ENCODE measurements around the gene IL17RD.
"Not testable (repeated sequence)": the region's sequence is repeated elsewhere in the genome, so short reads cannot be mapped to it uniquely, and the experiment has no call there.

The IL17RD gene

GRCh38 chr3:57088503-57088902, 76.7 kb downstream of the IL17RD start:
- DNase-seq (ENCODE audit: low read depth) = no peak
- TF ChIP-seq, protein P1, sequence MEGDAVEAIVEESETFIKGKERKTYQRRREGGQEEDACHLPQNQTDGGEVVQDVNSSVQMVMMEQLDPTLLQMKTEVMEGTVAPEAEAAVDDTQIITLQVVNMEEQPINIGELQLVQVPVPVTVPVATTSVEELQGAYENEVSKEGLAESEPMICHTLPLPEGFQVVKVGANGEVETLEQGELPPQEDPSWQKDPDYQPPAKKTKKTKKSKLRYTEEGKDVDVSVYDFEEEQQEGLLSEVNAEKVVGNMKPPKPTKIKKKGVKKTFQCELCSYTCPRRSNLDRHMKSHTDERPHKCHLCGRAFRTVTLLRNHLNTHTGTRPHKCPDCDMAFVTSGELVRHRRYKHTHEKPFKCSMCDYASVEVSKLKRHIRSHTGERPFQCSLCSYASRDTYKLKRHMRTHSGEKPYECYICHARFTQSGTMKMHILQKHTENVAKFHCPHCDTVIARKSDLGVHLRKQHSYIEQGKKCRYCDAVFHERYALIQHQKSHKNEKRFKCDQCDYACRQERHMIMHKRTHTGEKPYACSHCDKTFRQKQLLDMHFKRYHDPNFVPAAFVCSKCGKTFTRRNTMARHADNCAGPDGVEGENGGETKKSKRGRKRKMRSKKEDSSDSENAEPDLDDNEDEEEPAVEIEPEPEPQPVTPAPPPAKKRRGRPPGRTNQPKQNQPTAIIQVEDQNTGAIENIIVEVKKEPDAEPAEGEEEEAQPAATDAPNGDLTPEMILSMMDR (IDR thresholded peaks at IDR 0.05; ENCODE audit: control insufficient read depth, extremely low read depth, insufficient read depth) = no peak
- no peak overlapping the region for H3K4me3 ChIP-seq (ENCODE audit: low read depth, low read length)

DNA sequence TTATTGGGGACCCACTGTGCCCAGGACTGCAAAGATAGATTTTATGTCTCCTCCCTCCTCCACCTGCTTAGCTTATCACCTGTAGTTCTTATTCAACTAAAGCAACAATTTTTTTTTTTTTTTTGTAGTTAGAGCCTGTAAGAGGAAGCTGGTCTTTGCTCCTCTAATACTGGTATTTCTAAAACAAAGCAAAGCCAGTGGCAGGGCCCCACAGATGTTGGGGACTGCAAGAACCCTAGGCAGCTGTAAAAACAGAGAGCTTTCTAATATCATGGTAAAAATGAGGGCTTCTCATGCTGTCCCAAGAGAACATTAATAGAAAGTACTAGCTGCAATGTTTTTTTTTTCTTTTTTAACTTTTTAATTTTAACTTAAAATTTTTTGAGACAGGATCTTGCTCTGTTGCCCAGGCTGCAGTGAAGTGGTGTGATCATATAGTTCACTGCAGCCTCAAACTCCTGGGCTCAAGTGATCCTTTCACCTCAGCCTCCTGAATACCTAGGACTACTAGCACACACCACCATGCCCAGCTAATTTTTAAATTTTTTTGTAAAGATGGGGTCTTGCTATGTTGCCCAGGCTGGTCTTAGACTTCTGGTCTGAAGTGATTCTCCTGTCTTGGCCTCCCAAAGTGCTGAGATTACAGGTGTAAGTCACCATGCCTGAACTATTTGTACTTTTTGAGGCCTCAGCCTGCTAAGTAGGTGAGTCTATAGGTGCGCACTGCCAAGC, 77.6 kb downstream of the IL17RD start:
- DNase-seq (ENCODE audit: low read depth) = no peak
- TF ChIP-seq, protein P1 (IDR thresholded peaks at IDR 0.05; ENCODE audit: control insufficient read depth, extremely low read depth, insufficient read depth) = no peak
- H3K4me3 ChIP-seq (ENCODE audit: low read depth, low read length) = no peak overlapping the region

- DNase-seq (ENCODE audit: low read depth) = no peak
- no peak overlapping the region for H3K4me3 ChIP-seq (ENCODE audit: low read depth, low read length)
- TF ChIP-seq, protein P1 (IDR thresholded peaks at IDR 0.05; ENCODE audit: control insufficient read depth, extremely low read depth, insufficient read depth) = no peak
Observed at GRCh38 chr3:57086201-57086600, 79.0 kb downstream of the IL17RD start.

DNA sequence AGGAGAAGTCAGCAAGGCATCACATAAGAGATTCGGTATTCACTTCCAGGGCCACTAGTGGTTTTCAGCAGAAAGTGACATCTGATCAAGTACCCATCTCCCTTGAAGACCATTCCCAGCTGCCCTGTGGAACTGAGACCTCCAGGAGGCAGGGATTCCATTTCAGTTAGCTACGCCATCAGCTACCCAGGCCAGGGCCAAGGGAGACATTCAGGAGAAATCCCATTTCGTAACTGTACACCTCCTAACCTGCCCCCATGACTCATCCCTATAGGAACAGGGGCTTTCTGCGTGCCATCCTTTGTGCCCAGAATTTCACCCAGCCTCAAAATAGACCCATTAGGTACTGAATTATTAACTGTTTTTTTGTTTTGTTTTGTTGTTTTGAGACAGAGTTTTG, 79.9 kb downstream of the IL17RD start:
- DNase-seq (ENCODE audit: low read depth) = no peak
- H3K4me3 ChIP-seq (ENCODE audit: low read depth, low read length) = no peak overlapping the region
- TF ChIP-seq, protein P1 (IDR thresholded peaks at IDR 0.05; ENCODE audit: control insufficient read depth, extremely low read depth, insufficient read depth) = no peak

GRCh38 chr3:57083266-57083995, 81.7 kb downstream of the IL17RD start:
- DNase-seq (ENCODE audit: low read depth); H3K4me3 ChIP-seq (ENCODE audit: low read depth, low read length): not testable (repeated sequence)

- TF ChIP-seq, protein P1 (IDR thresholded peaks at IDR 0.05; ENCODE audit: control insufficient read depth, extremely low read depth, insufficient read depth) = no peak
- no peak overlapping the region for H3K4me3 ChIP-seq (ENCODE audit: low read depth, low read length)
- no peak for DNase-seq (ENCODE audit: low read depth)
Observed at GRCh38 chr3:57082481-57082880, 82.7 kb downstream of the IL17RD start.

DNA sequence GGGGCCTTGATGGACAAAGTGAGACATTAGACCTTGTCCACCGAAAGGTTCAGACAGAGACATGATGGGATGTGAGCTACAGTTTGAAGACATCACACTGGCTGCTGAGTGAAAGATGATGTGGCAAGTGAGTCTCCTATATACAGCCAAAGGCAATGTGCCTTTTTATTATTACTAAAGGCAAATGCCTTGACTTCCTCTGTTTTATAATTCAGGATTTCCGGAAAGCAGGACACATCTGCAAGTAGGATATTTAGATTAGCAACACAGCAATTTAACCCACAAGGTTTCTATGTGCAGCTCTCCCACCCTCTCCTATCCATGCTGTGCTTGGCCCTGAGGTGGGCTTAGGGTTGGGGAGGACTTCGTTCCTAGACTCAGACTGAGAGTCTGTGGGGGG, 84.0 kb downstream of the IL17RD start:
- DNase-seq (ENCODE audit: low read depth) = no peak
- H3K4me3 ChIP-seq (ENCODE audit: low read depth, low read length) = no peak overlapping the region

More for the DNA sequence above, 84.0 kb downstream of the IL17RD start:
- TF ChIP-seq, protein P1 (IDR thresholded peaks at IDR 0.05; ENCODE audit: control insufficient read depth, extremely low read depth, insufficient read depth) = no peak
